ENCODE measurements around the gene NELL1.
"Not testable (repeated sequence)": the region's sequence is repeated elsewhere in the genome, so short reads cannot be mapped to it uniquely, and the experiment has no call there.

The NELL1 gene

DNA sequence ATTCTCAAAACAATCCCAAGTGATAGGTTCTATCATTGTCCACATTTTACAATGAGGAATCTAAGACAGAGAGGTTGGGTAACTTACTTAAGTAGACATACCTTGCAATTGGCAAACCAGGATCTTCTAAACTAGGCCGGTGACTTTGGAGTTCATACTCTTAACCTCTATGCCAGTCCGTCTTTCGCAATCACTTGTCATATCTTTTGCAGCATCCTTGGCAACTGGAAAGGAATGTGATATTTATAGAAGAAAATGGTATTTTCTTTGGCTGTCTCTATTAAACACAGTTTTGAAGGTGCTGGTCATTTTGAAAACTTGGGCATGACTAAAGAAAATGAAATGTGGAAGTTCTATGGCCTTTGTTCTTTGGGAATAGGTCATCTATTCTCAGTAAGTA lies 556.5 kb downstream of the NELL1 start:
- DNase-seq (ENCODE audit: low read depth) = no peak

DNA sequence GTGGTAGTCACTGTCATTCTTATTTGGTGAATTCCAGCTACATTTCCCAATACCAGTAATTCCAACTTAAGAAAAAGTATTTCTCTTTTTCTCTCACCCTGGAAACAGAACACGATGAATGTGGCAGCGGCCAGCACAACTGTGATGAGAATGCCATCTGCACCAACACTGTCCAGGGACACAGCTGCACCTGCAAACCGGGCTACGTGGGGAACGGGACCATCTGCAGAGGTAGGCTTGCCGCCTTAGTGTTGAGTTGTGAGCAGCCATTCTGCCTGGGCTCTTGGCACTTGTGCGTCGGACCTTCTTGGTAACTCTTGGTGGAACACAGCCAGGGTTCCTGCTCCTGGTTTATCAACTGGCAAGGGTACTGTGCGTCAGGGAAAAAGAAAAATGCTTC lies 559.8 kb downstream of the NELL1 start:
- no peak for DNase-seq (ENCODE audit: low read depth)

DNA sequence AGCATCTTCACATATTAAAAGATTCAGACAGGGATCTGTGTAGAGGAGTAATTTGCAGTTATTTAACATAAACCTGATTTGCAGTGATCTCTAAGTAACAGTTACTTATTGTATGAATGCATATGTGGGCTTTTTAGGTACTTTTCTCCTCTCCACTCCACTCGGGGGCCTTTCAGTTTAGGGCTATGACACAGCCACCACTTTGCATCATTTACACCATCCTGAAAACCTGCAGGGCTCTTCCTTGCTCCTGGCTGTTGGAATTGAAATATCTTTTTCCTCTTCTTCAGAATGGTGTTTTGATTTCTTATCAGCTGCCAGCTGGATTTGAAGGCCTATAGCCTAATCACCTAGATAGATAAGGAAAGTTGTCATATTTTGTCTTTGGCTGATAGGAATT lies 580.8 kb downstream of the NELL1 start:
- DNase-seq (ENCODE audit: low read depth) = no peak

DNA sequence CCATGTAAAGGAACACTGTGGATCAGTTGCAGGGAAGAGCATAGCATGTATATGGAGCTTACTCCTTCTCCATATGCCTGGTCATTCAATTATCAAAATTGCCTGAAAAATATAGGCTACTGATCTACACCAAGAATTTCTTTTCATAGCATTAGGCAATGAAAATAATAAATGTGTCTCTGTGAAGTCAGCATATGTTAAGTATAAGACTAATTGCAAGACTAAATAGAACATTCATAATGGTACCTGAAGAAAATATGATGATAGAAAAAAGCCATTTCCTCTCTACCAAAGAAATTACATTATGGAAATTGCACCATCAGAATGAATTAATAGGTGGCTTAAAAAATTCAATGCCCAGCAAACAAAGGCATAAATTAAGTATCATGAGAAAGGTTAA lies 584.7 kb downstream of the NELL1 start:
- DNase-seq (ENCODE audit: low read depth) = no peak

DNA sequence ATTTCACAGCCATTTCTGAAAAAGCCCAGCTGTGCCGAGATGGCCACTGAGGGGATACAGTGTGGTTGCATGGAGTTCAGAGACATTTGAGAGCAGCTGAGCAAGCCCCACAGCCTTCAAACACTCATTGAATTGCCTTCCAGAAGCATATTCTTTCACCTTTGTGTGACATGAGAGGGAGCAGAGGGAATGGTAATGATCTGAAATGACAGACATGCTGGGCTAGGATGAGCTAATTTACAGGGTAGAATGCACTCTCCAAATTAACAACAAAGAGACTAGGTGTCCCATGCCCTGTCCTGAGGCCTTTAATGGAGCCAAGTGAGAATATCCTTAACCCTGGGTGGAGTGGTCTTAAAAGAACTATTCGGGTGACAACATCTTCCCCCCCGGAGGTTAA lies 585.4 kb downstream of the NELL1 start:
- DNase-seq (ENCODE audit: low read depth) = no peak

DNA sequence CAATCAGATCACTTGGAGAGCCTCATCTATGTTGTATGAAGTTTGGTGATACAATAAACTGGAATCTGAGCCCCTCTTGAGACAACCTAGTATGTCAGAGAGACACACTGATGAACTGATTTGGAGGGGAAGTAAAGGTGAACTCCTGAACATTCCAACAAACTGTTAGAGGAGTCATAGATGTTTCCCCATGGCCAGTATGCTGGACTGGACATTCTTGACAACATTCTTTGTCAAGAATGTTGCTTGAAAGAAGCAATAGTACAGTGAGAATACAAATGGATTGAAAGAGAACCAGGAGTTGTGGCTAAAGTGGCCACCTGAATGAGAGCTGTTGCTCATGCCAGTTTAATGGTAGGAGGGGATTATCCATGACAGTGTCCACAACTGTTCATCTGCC lies 588.1 kb downstream of the NELL1 start:
- no peak for DNase-seq (ENCODE audit: low read depth)

DNA sequence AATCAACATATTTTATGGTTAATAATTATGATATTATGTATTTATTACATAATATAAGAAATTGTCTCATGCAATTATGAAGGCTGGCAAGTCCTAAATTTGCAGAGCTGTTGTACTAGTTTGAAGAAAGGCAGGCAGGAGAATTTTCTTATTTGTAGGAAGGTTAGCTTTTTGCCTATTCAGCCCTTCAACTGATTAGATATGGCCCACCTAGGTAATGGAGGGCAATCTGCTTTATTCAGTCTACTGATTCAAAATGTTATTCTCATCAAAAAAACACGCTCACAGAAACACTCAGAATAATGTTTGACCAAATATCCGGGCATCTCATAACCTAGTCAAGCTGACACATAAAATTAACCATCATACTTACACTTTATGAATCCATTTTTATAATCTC lies 589.0 kb downstream of the NELL1 start:
- no peak for DNase-seq (ENCODE audit: low read depth)

DNA sequence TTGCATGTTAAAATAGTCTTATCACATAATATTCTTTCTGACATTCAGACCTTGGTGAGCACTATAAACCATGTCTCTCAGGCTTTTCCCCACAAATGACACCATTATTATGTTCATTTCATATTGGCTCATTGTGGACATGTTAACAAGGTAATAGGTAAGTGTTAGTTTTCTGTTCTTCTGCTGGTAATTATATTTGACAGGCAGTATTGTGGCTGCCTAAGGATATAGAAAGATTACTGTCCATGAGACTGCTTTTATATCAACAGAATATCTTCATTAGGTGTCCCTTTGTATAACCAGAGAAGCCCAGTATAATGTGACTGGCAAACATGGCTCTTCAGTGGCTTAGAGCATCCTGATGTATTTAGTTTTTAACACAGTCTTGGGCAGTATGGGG lies 590.7 kb downstream of the NELL1 start:
- no peak for DNase-seq (ENCODE audit: low read depth)

DNA sequence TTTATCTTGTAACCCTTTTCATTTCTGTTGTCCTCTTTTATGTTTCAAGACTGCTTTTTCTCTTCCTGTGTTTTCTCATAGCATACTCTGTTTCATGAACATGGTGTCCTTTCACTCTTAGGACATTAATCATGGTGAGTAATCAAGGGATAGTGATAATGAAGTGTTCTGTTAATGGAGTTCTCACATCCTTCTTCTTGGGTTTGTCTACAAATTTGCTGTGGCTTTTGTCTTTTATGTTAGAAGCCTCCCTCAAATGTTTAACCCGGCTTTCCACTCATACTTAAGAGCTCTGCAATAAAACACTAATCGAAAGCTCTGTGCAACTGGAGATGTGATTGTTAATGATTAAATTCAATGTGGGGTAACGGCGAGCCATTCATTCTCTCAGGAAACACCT lies 593.6 kb downstream of the NELL1 start:
- no peak for DNase-seq (ENCODE audit: low read depth)

DNA sequence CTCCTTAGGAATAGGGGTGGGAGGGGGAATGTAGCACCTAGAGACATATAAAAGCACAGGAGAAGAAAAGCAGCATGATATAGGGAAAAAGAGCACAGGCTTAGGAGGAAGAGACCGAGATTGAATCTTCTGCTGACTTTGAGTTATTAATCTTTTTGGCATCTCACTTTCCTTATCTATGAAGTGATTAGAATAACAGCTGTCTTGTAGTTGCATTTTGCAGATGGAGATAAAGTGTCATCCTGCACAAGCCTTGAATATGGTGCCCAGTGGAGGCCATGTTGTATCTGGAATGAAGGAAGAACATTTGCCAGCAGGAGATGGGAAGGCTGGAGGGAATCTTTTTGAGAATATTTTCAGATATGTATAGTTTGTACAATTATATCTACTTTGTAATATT lies 594.7 kb downstream of the NELL1 start:
- no peak for DNase-seq (ENCODE audit: low read depth)

DNA sequence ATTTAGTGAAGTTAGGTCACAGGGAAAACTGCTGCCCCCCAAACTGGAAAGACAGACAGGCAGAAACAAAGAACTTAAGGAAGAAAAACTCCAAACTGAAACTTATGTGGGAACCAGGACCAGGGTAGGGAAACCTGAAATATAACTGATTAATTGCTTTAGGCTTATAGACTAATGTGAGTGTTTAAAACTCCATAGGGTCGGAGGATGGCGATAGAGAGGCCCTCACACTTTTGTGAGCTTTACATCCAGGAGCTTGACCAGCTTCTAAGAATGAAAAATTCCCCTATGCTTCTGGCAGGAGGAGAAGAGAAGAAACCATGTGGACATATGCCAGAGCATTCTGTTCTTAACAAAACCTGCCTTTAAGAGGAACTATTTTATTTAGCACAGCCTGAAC lies 598.6 kb downstream of the NELL1 start:
- no peak for DNase-seq (ENCODE audit: low read depth)

DNA sequence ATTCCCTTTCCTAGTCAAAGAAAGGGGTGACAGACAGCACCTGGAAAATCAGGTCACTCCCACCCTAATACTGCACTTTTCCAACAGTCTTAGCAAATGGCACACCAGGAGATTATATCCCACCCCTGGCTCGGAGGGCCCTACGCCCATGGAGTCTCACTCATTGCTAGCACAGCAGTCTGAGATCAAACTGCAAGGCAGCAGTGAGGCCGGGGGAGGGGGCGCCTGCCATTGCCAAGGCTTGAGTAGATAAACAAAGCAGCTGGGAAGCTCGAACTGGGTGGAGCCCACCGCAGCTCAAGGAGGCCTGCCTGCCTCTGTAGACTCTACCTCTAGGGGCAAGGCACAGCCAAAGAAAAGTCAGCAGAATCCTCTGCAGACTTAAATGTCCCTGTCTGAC lies 602.8 kb downstream of the NELL1 start:
- not testable (repeated sequence) for DNase-seq (ENCODE audit: low read depth)

DNA sequence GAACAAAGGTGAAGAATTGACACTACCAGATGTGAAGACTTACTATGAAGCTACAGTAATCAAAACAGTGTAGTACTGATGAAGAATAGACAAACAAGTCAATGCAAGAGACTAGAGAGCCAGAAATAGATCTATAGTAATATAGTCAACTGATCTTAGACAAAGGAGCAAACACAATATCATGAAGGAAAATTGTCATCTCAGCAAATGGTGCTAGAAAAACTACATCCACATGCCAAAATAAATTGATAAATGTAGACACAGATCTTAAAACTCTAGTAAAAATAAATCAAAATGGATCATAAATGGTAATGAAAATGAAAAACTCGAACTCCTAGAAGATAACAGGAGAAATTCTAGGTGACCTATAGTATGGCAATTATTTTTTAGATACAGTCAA lies 609.5 kb downstream of the NELL1 start:
- no peak for DNase-seq (ENCODE audit: low read depth)

DNA sequence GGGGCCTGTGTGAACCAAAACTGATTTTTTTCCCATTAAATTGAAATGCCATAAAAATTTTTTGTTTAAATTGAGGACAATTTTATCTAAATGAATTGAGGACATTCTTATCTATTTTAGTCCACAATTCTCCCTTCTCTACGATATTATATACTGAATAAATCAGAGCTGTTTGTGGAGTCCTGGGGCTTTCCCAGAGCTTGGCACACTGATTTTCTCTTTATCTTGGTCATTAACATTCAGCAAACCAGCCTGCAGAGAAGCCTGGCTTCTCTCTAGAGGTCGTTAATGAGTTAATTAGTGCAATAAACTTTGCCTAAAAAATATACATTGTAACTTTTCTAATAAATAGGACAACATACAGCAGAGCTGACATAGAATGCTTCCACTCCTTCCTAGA lies 615.7 kb downstream of the NELL1 start:
- DNase-seq (ENCODE audit: low read depth) = no peak

DNA sequence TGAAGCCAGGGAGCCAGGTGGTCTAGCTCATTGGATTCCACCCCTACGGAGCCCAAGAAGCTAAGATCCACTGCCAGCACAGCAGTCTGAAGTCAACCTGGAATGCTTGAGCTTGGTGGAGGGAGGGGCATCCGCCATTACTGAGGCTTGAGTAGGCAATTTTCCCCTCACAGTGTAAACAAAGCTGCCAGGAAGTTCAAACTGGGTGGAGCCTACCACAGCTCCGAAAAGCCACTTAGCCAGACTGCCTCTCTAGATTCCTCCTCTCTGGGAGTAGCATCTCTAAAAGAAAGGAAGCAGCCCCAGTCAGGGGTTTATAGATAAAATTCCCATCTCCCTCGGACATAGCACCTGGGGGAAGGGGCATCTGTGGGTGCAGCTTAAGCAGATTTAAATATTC lies 620.3 kb downstream of the NELL1 start:
- no peak for DNase-seq (ENCODE audit: low read depth)

DNA sequence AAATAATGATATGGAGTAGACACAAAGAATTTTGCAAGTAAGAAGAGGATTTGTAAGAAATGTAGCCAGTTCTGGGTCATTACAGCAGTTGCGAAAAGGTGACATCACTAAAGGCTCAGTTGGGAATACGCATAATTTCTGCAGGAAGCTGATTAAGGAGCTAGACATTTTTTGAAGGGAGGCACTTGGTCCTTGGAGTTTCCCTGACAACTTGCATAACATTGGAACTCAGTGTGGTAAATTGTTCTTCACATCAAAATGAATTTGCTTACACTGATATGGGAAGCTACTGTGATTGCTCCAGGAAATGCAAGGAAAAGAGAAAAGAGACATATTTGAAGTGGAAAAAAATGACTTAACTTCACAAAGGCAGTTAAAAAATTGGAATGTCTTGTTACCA lies 626.1 kb downstream of the NELL1 start:
- DNase-seq (ENCODE audit: low read depth) = no peak

DNA sequence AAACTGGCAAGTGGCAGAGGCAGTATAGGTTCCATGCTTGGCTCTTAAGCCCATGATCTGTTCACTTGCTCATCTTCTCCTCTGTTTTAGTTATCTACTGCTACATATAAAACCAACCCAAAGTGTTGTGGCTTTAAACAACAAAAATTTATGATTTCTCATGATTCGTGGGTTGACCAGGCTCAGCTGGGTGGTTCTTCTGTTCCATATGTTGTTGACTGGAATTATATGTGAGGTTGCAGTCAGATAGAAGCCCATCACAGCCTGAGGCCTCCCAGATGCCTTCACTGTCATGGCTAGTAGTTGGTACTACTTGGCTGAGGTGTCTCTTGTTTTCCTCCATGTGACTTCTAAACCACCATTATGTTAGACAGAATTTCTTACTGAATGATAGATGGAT lies 632.6 kb downstream of the NELL1 start:
- DNase-seq (ENCODE audit: low read depth) = no peak

DNA sequence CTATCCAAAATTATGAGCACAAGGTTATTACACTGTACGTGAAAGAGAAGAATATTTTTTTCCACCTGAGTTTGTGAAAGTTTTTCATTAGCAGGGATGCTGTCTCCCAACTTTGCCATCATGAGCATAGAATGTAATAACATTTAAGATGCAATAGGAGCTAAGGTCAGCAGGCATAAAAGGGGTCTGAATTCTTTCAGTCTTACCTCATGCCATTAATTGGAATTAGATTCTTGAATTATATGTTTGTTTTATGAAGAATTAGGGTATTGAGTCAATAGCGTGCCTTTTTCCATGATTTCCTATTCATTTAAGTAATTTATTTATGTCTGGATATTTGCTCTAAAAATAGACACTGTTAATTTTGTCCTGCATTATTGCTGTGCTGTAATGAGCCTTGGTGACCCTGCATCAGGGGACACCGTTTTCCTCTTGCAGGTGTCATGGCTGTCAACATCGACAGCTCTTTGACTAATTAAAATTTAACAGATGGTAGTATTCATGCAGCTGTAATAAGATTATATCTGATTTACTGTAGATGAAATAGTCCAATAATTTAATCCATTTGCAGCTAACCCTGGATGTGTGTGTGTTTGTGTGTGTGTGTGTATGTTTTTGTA lies 637.5 kb downstream of the NELL1 start:
- no peak for DNase-seq (ENCODE audit: low read depth)

DNA sequence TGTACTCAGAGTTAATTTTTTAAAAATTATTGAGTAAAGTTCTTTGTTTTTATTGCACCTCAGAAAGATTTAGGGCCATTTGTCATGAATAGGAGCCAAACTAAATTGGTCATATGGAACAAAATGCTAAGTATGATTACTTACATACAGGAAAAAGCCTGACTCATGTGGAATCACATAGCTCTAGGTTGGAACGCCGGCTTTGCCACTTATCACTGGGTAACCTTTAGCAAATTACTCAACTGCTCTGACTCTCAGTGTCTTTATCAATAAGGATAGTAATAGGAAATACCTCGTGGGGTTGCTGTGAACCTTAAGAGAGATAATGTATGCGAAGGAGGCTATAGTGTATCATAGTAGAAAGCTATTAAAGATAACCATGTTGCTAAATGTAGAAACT lies 638.5 kb downstream of the NELL1 start:
- no peak for DNase-seq (ENCODE audit: low read depth)

DNA sequence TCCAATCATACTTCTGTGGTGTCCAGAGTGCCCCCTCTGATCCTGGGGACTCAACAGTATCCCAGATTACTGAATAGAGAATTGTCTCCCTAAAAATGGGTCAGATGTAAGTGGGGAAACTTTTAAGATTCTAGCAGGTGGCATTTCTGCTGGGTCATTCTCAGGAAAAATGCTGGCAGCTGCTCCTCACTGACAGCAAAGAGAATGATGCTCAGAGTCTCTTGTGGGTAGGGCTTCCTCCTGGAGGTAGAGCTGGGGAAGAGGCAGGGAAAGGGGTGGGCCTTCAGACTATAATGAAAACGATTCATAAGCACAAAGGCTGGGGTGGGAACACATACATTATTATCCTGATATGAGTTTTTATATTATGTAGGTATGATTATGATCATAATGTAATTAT lies 647.2 kb downstream of the NELL1 start:
- no peak for DNase-seq (ENCODE audit: low read depth)

DNA sequence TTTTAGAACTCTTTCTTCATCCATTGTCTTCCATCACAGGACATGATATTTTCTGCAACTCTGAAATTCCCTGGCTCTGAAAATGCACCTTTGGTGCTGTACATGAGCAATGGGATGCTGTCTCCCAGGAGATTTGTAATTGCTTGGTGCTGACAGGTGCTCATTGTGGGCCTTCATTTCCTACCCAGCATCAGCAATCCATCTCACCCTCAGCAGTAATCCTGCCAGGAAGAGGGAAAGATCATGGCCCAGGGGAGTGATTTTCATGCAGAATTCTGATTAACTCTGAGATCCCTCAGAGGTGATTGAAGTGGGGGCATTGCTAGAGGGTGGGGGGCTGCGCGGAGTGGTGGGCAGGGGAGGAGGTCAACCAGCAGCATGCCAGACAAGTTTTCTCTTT lies 651.7 kb downstream of the NELL1 start:
- no peak for DNase-seq (ENCODE audit: low read depth)

DNA sequence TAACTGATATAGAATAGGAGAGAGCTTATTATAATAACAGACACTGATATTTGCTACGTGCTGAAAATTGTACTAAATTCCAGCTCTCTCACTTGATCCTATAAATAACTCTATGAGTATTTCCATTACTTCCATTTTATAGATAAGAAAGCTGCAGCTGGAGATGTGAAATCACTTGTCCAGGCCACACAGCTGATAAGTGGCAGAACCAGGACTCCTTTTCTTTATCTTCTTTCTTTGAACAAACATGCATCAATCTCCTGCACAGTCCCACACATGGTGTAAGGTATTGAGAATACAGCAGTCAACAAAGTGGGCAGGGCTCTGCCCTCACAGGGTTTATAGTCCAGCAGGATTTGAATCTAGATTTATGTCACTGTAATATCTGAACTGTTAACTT lies 652.1 kb downstream of the NELL1 start:
- no peak for DNase-seq (ENCODE audit: low read depth)

DNA sequence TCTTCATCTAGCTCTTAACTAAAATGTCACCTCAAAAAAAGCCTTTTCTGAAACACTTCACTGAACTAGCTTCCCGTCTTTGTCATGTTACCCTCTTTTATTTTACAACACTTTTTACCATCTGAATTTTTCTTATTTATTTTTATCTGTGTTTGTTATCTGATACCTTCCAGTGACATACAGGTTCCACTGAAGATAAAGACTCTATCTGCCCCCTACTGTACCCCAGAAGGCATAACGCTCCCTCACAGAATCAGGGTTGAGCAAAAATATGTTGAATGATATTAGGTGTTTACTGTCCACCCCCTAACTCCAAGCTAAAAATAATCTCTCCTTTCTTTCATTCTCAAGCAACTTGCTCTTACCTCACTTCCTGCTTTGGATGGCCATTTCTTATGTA lies 654.2 kb downstream of the NELL1 start:
- DNase-seq (ENCODE audit: low read depth) = no peak

DNA sequence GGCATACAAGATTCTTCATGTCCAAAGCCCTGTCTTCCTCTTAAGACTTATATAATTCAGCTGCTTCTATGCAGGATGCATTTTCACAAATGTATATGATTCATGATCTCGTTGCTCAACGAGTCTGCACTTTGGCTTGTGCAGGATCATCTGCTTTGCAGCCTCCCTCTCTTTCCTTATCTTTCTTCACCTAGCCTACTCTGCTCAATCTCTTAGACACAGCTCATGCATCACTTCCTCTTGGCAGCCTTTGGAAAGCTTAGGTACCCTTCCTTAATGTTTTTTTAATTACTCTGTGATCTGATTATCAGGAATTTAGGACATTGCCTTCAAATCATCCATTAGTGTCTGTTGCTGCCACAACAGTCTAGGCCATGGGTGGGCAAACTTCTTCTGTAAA lies 673.8 kb downstream of the NELL1 start:
- DNase-seq (ENCODE audit: low read depth) = no peak

DNA sequence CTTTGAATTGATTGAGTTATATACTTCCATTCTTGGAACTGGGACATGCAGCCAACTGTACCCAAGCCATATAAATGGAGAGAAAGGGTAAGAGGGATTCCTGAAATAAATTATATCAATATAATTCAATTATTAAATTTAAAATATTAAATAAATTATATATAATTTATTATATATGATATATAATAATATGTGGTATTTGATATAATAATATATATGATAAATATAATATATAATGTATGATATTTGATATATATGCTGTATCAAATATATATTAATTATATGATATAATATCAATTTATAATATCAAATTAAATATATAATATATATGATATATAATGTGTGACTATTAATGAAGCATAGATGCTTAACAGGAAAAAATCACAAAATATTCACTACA lies 677.0 kb downstream of the NELL1 start:
- DNase-seq (ENCODE audit: low read depth) = no peak

Data from activated T-cell treated with anti-CD3 and anti-CD28 coated beads for 24 hours (primary cell).